Breast epithelium (tissue), 4 donors: ENCODE results near the gene TRIOBP. TPM values are rescaled to one million over a fixed set of nuclear protein-coding genes. Genes with fewer than 3 reads are reported as not detected.
A peak's percentile ranks its signal among the peaks of the same experiment; 100 is the strongest.

Source experiments
- DNase-seq, 2 donors: peaks; one replicate each; pipeline ENCODE4 v3.0.0-alpha.2; 2019; ENCODE audit warnings: low spot score in 2 of 2
- H3K27ac ChIP-seq, 2 donors: fragments of 200-600 bp; sonication (generic) in 1 of 2; one replicate each; pipeline ENCODE4 v1.5.1; 2016 to 2019; ENCODE audit warnings: mild to moderate bottlenecking in 1 of 2
- H3K27me3 ChIP-seq, 2 donors: fragments of 200-600 bp; sonication (generic) in 1 of 2; one replicate each; pipeline versions ENCODE4 v1.5.1 to v1.6.0; 2017 to 2019; ENCODE audit warnings: control low read depth in 1 of 2, mild to moderate bottlenecking in 1 of 2
- H3K36me3 ChIP-seq: fragments of 200-600 bp; one replicate; pipeline ENCODE4 v1.5.1; 2019
- H3K4me1 ChIP-seq, 2 donors: fragments of 200-600 bp; sonication (generic); one replicate each; pipeline ENCODE4 v1.5.1; 2016 to 2019; ENCODE audit warnings: control low read depth in 1 of 2
- H3K4me3 ChIP-seq, 3 donors: fragments of 200-600 bp; sonication (generic); 1 replicate in 2 of 3; 2 replicates in 1 of 3; pipeline ENCODE4 v1.5.1; 2016 to 2019; ENCODE audit warnings: mild to moderate bottlenecking in 3 of 3, moderate library complexity in 2 of 3
- H3K9me3 ChIP-seq, 2 donors: fragments of 200-600 bp; sonication (generic) in 1 of 2; one replicate each; pipeline ENCODE4 v1.5.1; 2016 to 2019; ENCODE audit warnings: control low read depth in 1 of 2
- POLR2A ChIP-seq: fragments of 450-650 bp; IDR thresholded peaks from one replicate; pipeline ENCODE4 v1.6.1; 2016; ENCODE audit warnings: antibody characterized with exemption, mild to moderate bottlenecking, moderate library complexity
- POLR2AphosphoS5 ChIP-seq, 3 donors: sonication (generic); formaldehyde crosslinking; IDR thresholded peaks; one replicate each; pipeline ENCODE4 v1.6.1; 2017; ENCODE audit warnings: antibody characterized with exemption in 3 of 3
- intact Hi-C: fragments of 100-400 bp; cut with DNase I; formaldehyde crosslinking; loops from one replicate; pipeline ENCODE4 v1.15.1; 2023; ENCODE audit warnings: low total_unique reads
- total RNA-seq, 3 donors: library from RNA; depleted of rRNA; stranded (reverse); fragments of >200 nt; gene quantifications; one replicate each; pipeline ENCODE4 v1.1.0, GENCODE V29; 2016
- TF ChIP-seq, protein P1 (sequence below), 3 donors: fragments of 450-650 bp; IDR thresholded peaks; one replicate each; pipeline ENCODE4 v1.5.1; 2016 to 2017; ENCODE audit warnings: antibody characterized with exemption in 3 of 3, mild to moderate bottlenecking in 3 of 3, moderate library complexity in 3 of 3

Gene TRIOBP
- total RNA-seq, 3 donors from 2014 or later, result 78.3 to 95.0 (median 88.3) TPM

GRCh38 chr22:37745548-37746365 is 48.9 kb downstream of the TRIOBP start:
- intact Hi-C loops, result no loop called here
- H3K4me3 ChIP-seq, result peak overlapping the region; percentile 95 to 98 (median 97)
- H3K36me3 ChIP-seq, result no peaks in the 10 kb centered on the region
- H3K4me1 ChIP-seq, result peaks cover 17 to 31% of the 10 kb centered on the region in 2 donors
- TF ChIP-seq, protein P1, sequence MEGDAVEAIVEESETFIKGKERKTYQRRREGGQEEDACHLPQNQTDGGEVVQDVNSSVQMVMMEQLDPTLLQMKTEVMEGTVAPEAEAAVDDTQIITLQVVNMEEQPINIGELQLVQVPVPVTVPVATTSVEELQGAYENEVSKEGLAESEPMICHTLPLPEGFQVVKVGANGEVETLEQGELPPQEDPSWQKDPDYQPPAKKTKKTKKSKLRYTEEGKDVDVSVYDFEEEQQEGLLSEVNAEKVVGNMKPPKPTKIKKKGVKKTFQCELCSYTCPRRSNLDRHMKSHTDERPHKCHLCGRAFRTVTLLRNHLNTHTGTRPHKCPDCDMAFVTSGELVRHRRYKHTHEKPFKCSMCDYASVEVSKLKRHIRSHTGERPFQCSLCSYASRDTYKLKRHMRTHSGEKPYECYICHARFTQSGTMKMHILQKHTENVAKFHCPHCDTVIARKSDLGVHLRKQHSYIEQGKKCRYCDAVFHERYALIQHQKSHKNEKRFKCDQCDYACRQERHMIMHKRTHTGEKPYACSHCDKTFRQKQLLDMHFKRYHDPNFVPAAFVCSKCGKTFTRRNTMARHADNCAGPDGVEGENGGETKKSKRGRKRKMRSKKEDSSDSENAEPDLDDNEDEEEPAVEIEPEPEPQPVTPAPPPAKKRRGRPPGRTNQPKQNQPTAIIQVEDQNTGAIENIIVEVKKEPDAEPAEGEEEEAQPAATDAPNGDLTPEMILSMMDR (IDR thresholded peaks at IDR 0.05), result no peak
- no peak for TF ChIP-seq POLR2AphosphoS5 (IDR thresholded peaks at IDR 0.05)
- TF ChIP-seq POLR2A, result no peak
- DNase-seq, result peak; percentile 88
- no peaks in the 10 kb centered on the region for H3K9me3 ChIP-seq
- H3K27ac ChIP-seq, result peak overlapping the region; percentile 94 to 99
- H3K27me3 ChIP-seq, result no peaks in the 10 kb centered on the region

DNA sequence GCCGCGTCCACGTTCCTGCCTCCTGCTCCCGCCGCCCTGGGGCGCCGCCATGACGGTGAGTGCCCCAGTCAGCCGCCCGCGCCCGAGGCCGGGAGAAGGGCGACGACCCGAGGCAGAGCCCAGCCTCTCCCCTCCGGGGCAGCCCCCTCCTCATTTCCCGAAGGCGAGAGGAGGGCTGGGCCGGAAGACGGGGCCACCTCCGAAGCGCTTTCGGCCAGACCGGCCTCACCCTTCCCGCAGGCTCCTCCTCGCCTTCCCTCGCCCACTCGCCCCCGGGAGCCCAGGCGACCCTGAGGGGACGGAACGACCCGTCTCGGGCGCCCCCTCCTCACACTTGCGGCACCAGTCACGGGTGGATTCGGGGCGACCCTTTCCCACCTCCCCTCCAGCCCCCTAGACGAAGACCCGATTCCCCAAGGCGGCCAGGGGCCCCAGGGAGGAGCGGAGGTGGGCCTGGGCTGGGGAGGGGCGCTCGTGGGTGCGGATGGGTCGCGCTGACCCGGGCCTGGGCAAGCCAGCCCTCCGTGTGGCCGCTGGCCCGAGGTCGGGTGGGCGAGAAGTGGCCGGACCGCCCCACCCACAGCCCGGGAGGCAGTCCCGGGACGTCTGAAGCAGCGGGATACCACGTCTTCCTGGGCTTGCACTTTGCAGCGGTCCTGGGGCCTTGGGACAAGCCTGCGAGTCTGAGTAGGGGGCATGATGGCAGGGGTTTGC is 49.7 kb downstream of the TRIOBP start:
- Histone ChIP-seq H3K36me3 (no peaks in the 10 kb centered on the region), H3K4me1 (peaks cover 25 to 39% of the 10 kb centered on the region in 2 donors), H3K27me3 (no peaks in the 10 kb centered on the region), H3K27ac (peak overlapping the region; percentile 94 to 99), H3K4me3 (peak overlapping the region; percentile 95 to 98 (median 97)), H3K9me3 (no peaks in the 10 kb centered on the region)
- intact Hi-C loops, result no loop called here
- DNase-seq, result no peak
- TF ChIP-seq POLR2AphosphoS5 (IDR thresholded peaks at IDR 0.05) (peak in 1 of 3 donors; percentile 30), POLR2A (no peak)
- TF ChIP-seq, protein P1 (IDR thresholded peaks at IDR 0.05), result no peak

DNA sequence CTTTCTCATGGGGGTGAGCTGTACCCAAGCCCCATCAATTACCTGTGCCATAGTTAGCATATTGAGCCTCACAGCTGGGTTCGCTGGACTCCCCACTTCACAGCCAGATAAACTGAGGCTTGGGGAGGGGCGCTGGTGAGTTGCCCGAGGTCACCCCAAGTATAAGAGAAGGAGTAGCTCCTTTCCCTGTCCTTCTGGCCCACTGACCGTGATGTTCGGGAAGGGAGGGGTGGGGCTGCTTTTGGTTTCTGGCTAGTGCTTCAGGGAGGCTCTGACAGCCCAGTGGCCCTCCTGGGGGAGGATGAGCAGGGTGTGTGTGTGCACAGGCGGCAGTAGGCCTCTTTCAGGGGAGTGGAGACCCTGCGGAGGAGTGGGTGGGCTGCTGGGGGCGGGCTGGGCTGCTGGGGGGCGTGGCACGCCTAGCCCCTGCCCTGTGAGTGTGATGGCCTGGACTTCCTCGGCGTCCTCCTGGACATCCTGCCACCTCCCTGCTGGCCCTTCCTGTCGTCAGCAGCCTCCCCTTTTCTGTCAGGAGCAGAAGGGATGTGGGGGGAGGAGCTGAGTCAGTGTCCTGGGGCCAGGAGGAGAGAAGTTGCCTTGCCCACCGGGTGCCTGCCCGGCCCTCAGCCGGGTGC is 50.3 kb downstream of the TRIOBP start:
- no peak for DNase-seq
- TF ChIP-seq POLR2A (no peak), POLR2AphosphoS5 (IDR thresholded peaks at IDR 0.05) (no peak)
- TF ChIP-seq, protein P1 (IDR thresholded peaks at IDR 0.05), result no peak
- no peaks in the 10 kb centered on the region for H3K9me3 ChIP-seq
- H3K27ac ChIP-seq, result peak overlapping the region; percentile 94 to 99
- peak overlapping the region; percentile 95 to 98 (median 97) for H3K4me3 ChIP-seq
- no peaks in the 10 kb centered on the region for H3K27me3 ChIP-seq
- H3K36me3 ChIP-seq, result no peaks in the 10 kb centered on the region
- peaks cover 32 to 45% of the 10 kb centered on the region in 2 donors for H3K4me1 ChIP-seq
- intact Hi-C loops, result no loop called here

DNA sequence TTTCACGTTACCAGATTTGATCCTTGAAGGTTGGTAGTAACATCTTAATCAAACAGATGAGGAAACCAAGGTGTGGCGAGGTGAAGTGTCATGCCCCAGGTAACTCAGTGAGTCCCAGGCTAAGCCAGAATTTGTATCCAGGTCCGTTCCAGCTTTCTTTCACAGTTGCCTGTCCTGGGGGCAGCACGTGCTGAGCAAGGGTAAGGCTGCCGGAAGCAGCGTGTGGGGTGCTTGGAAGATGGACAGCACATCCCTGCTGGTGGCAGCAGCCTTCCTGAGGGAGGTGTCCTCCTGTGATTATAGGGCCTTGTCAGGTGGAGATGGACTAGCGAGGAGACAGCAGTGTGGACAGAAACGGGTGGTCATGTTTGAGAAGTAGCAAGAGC is 50.9 kb downstream of the TRIOBP start:
- Histone ChIP-seq H3K4me3 (peak overlapping the region; percentile 95 to 98 (median 97)), H3K27me3 (no peaks in the 10 kb centered on the region), H3K27ac (peak overlapping the region; percentile 94 to 99), H3K9me3 (no peaks in the 10 kb centered on the region), H3K36me3 (no peaks in the 10 kb centered on the region), H3K4me1 (peaks cover 33 to 51% of the 10 kb centered on the region in 2 donors)
- intact Hi-C loops, result no loop called here
- TF ChIP-seq POLR2A (no peak), POLR2AphosphoS5 (IDR thresholded peaks at IDR 0.05) (no peak)
- TF ChIP-seq, protein P1 (IDR thresholded peaks at IDR 0.05), result no peak
- DNase-seq, result no peak
